Skeletal muscle tissue (tissue), 4 donors: Measurements from ENCODE around the gene HSPB6. TPM values are rescaled to one million over a fixed set of nuclear protein-coding genes. Genes with fewer than 3 reads are reported as not detected.
"Not testable (repeated sequence)": the region's sequence is repeated elsewhere in the genome, so short reads cannot be mapped to it uniquely, and the experiment has no call there.

Experiments
- H3K27ac ChIP-seq: one replicate; pipeline ENCODE4 v1.7.0; 2013; ENCODE audit warnings: mild to moderate bottlenecking, low read depth, low read length, inconsistent platforms
- H3K27me3 ChIP-seq, 3 donors: one replicate each; pipeline ENCODE4 v1.7.0; 2013; ENCODE audit warnings: low read length in 3 of 3; ENCODE audit not compliant: control insufficient read depth in 3 of 3, insufficient read depth in 3 of 3
- H3K36me3 ChIP-seq, 3 donors: one replicate each; pipeline ENCODE4 v1.7.0; 2013; ENCODE audit warnings: low read length in 3 of 3; ENCODE audit not compliant: control insufficient read depth in 3 of 3, insufficient read depth in 3 of 3
- H3K4me1 ChIP-seq, 3 donors: one replicate each; pipeline ENCODE4 v1.7.0; 2013; ENCODE audit warnings: low read length in 3 of 3, mild to moderate bottlenecking in 3 of 3; ENCODE audit not compliant: control insufficient read depth in 3 of 3, insufficient read depth in 3 of 3
- H3K4me3 ChIP-seq, 3 donors: one replicate each; pipeline ENCODE4 v1.7.0; 2013; ENCODE audit warnings: low read length in 3 of 3
- H3K9ac ChIP-seq, 3 donors: one replicate each; pipeline ENCODE4 v1.7.0; 2013; ENCODE audit warnings: low read length in 3 of 3, mild to moderate bottlenecking in 3 of 3, moderate library complexity in 2 of 3, low read depth in 1 of 3
- H3K9me3 ChIP-seq, 3 donors: one replicate each; pipeline ENCODE4 v1.7.0; 2013; ENCODE audit warnings: low read length in 3 of 3; ENCODE audit not compliant: control insufficient read depth in 3 of 3
- total RNA-seq: library from RNA; depleted of rRNA; stranded (reverse); fragments of >200 nt; gene quantifications from one replicate; pipeline ENCODE4 v1.2.3, GENCODE V29; 2014
- donor health status: Osteomylitis.

The HSPB6 gene
- total RNA-seq, 1 donor from 2014 or later: 52.7 TPM

- no peaks in the 10 kb centered on the region for H3K9me3 ChIP-seq
- H3K27me3 ChIP-seq: no peaks in the 10 kb centered on the region
- H3K4me1 ChIP-seq: peaks cover 10 to 13% (median 11%) of the 10 kb centered on the region in 3 donors
- peaks cover 9 to 13% (median 12%) of the 10 kb centered on the region in 3 donors for H3K36me3 ChIP-seq
- no peak overlapping the region for H3K9ac ChIP-seq
- no peak overlapping the region for H3K27ac ChIP-seq
- H3K4me3 ChIP-seq: no peak overlapping the region
Measured at GRCh38 chr19:35777086-35777841, 20.4 kb upstream of the HSPB6 start.

- Histone ChIP-seq H3K9ac (peak overlapping the region; percentile 25 to 51 (median 38)), H3K27ac (no peak overlapping the region), H3K36me3 (peaks cover 4 to 13% (median 9%) of the 10 kb centered on the region in 3 donors), H3K9me3 (no peaks in the 10 kb centered on the region), H3K4me1 (peaks cover 10 to 13% (median 11%) of the 10 kb centered on the region in 3 donors), H3K4me3 (peak overlapping the region in 1 of 3 donors; percentile 76), H3K27me3 (no peaks in the 10 kb centered on the region)
Measured at GRCh38 chr19:35776102-35776788, 19.4 kb upstream of the HSPB6 start.

- peak within 1 kb of the TSS; percentile 73 to 83 (median 76) for H3K4me3 ChIP-seq
- peaks cover 4 to 13% (median 8%) of the 10 kb centered on the region in 3 donors for H3K36me3 ChIP-seq
- H3K4me1 ChIP-seq: peaks cover 10 to 13% (median 11%) of the 10 kb centered on the region in 3 donors
- H3K27me3 ChIP-seq: no peaks in the 10 kb centered on the region
- H3K27ac ChIP-seq: no peak within 1 kb of the TSS
- peak within 1 kb of the TSS; percentile 38 to 76 (median 51) for H3K9ac ChIP-seq
- H3K9me3 ChIP-seq: no peaks in the 10 kb centered on the region
Measured at GRCh38 chr19:35775298-35776101, 18.7 kb upstream of the HSPB6 start, which contains the start of gene ARHGAP33. ARHGAP33 (plus strand) TSS chr19:35775564; CDS start chr19:35775659, 95 bp downstream.

- Histone ChIP-seq H3K9ac (peak overlapping the region in 2 of 3 donors; percentile 24 to 76), H3K4me1 (peaks cover 10 to 13% (median 11%) of the 10 kb centered on the region in 3 donors), H3K4me3 (peak overlapping the region; percentile 73 to 83 (median 76)), H3K36me3 (peaks cover 4 to 13% (median 7%) of the 10 kb centered on the region in 3 donors), H3K27ac (no peak overlapping the region), H3K27me3 (no peaks in the 10 kb centered on the region), H3K9me3 (no peaks in the 10 kb centered on the region)
Measured at GRCh38 chr19:35775046-35775297, 18.1 kb upstream of the HSPB6 start.

- Histone ChIP-seq H3K36me3 (peaks cover 4 to 10% (median 4%) of the 10 kb centered on the region in 3 donors), H3K4me1 (peaks cover 10 to 13% (median 11%) of the 10 kb centered on the region in 3 donors), H3K4me3 (peak overlapping the region; percentile 73 to 83 (median 76)), H3K9me3 (no peaks in the 10 kb centered on the region), H3K27me3 (no peaks in the 10 kb centered on the region), H3K27ac (no peak overlapping the region), H3K9ac (peak overlapping the region in 2 of 3 donors; percentile 24 to 76)
Measured at GRCh38 chr19:35774274-35775045, 17.6 kb upstream of the HSPB6 start.

- H3K9ac ChIP-seq: no peak overlapping the region
- no peak overlapping the region for H3K27ac ChIP-seq
- H3K9me3 ChIP-seq: no peaks in the 10 kb centered on the region
- H3K27me3 ChIP-seq: no peaks in the 10 kb centered on the region
- peaks cover 10 to 13% (median 11%) of the 10 kb centered on the region in 3 donors for H3K4me1 ChIP-seq
- H3K36me3 ChIP-seq: peaks cover 0 to 4% (median 0%) of the 10 kb centered on the region in 3 donors
- no peak overlapping the region for H3K4me3 ChIP-seq
Measured at GRCh38 chr19:35773020-35773806, 16.4 kb upstream of the HSPB6 start.

- H3K27me3 ChIP-seq, H3K9ac ChIP-seq, H3K36me3 ChIP-seq, H3K9me3 ChIP-seq, H3K4me3 ChIP-seq, H3K27ac ChIP-seq: not testable (repeated sequence)
- peaks cover 10 to 13% (median 11%) of the 10 kb centered on the region in 3 donors for H3K4me1 ChIP-seq
Measured at GRCh38 chr19:35772362-35772761, 15.5 kb upstream of the HSPB6 start.

- H3K27ac ChIP-seq: no peak overlapping the region
- H3K9ac ChIP-seq: no peak overlapping the region
- no peaks in the 10 kb centered on the region for H3K9me3 ChIP-seq
- no peak overlapping the region for H3K4me3 ChIP-seq
- peaks cover 5 to 7% (median 5%) of the 10 kb centered on the region in 3 donors for H3K36me3 ChIP-seq
- H3K4me1 ChIP-seq: no peaks in the 10 kb centered on the region
- no peaks in the 10 kb centered on the region for H3K27me3 ChIP-seq
Measured at GRCh38 chr19:35768082-35768421, 11.2 kb upstream of the HSPB6 start.
